ENCODE measurements around the gene DMTF1.
A peak's percentile ranks its signal among the peaks of the same experiment; 100 is the strongest.
"Not testable (repeated sequence)": the region's sequence is repeated elsewhere in the genome, so short reads cannot be mapped to it uniquely, and the experiment has no call there.

The DMTF1 gene

GRCh38 chr7:87152112-87152896, at the start of gene DMTF1:
DMTF1 (plus strand) TSS chr7:87152453; CDS start chr7:87164942, 12,489 bp downstream.
- peak; percentile 96 for DNase-seq (ENCODE audit: low spot score)

- no peak for DNase-seq (ENCODE audit: low spot score)
These were observed 46.9 kb upstream of the DMTF1 start for GRCh38 chr7:87105401-87105800.

- DNase-seq (ENCODE audit: low spot score), result no peak
These were observed 45.2 kb upstream of the DMTF1 start for GRCh38 chr7:87106974-87107612.

- DNase-seq (ENCODE audit: low spot score), result no peak
These were observed 44.1 kb upstream of the DMTF1 start for GRCh38 chr7:87107949-87108776.

- DNase-seq (ENCODE audit: low spot score), result no peak
These were observed 41.5 kb upstream of the DMTF1 start for GRCh38 chr7:87110778-87111177.

GRCh38 chr7:87111877-87112276, 40.4 kb upstream of the DMTF1 start:
- no peak for DNase-seq (ENCODE audit: low spot score)

GRCh38 chr7:87113077-87113476, 39.2 kb upstream of the DMTF1 start:
- no peak for DNase-seq (ENCODE audit: low spot score)

GRCh38 chr7:87113904-87114303, 38.3 kb upstream of the DMTF1 start:
- not testable (repeated sequence) for DNase-seq (ENCODE audit: low spot score)

- not testable (repeated sequence) for DNase-seq (ENCODE audit: low spot score)
These were observed 36.5 kb upstream of the DMTF1 start for GRCh38 chr7:87115772-87116171.

- no peak for DNase-seq (ENCODE audit: low spot score)
These were observed 35.9 kb upstream of the DMTF1 start for GRCh38 chr7:87116315-87116714.

- no peak for DNase-seq (ENCODE audit: low spot score)
These were observed 32.7 kb upstream of the DMTF1 start for GRCh38 chr7:87119581-87119980.

- DNase-seq (ENCODE audit: low spot score), result no peak
These were observed 29.1 kb upstream of the DMTF1 start for GRCh38 chr7:87123105-87123504.

- no peak for DNase-seq (ENCODE audit: low spot score)
These were observed 25.2 kb upstream of the DMTF1 start for GRCh38 chr7:87127019-87127418.

GRCh38 chr7:87128861-87129267, 23.4 kb upstream of the DMTF1 start:
- DNase-seq (ENCODE audit: low spot score), result peak; percentile 19

GRCh38 chr7:87129332-87129731, 22.9 kb upstream of the DMTF1 start:
- DNase-seq (ENCODE audit: low spot score), result peak; percentile 16

- DNase-seq (ENCODE audit: low spot score), result no peak
These were observed 22.4 kb upstream of the DMTF1 start for GRCh38 chr7:87129848-87130247.

- no peak for DNase-seq (ENCODE audit: low spot score)
These were observed 20.5 kb upstream of the DMTF1 start for GRCh38 chr7:87131771-87132170.

- DNase-seq (ENCODE audit: low spot score), result no peak
These were observed 15.0 kb upstream of the DMTF1 start for GRCh38 chr7:87137271-87137670.

- DNase-seq (ENCODE audit: low spot score), result no peak
These were observed 12.7 kb upstream of the DMTF1 start for GRCh38 chr7:87139514-87139913.

- DNase-seq (ENCODE audit: low spot score), result no peak
These were observed 11.9 kb upstream of the DMTF1 start for GRCh38 chr7:87140271-87140748.

GRCh38 chr7:87144173-87144657, 8.0 kb upstream of the DMTF1 start:
- DNase-seq (ENCODE audit: low spot score), result no peak

- peak; percentile 6 for DNase-seq (ENCODE audit: low spot score)
These were observed 5.4 kb upstream of the DMTF1 start for GRCh38 chr7:87146740-87147386.

Measured in iPS-NIHi11 (cell line).